DOHH2 (cell line): ENCODE measurements around the gene COL26A1.

ENCODE experiments used
- CTCF ChIP-seq: fragments of 200-600 bp; sonication (generic); IDR thresholded peaks from one replicate; pipeline ENCODE4 v1.5.1; 2014; ENCODE audit warnings: antibody characterized with exemption, mild to moderate bottlenecking, low read depth, low read length; ENCODE audit not compliant: poor library complexity, severe bottlenecking
- EZH2phosphoT487 ChIP-seq: fragments of 200-600 bp; sonication (generic); IDR thresholded peaks from 2 replicates; pipeline ENCODE4 v1.6.1; 2017; ENCODE audit warnings: borderline replicate concordance, mild to moderate bottlenecking, antibody characterized with exemption, low read length, moderate library complexity, mixed read lengths

- TF ChIP-seq CTCF: no peak
- TF ChIP-seq EZH2phosphoT487: no peak
These were observed 233.3 kb downstream of the COL26A1 start for GRCh38 chr7:101595766-101596537.
